Pericardium fibroblast (primary cell): Measurements from ENCODE around the gene ADAM17. TPM values are rescaled to one million over a fixed set of nuclear protein-coding genes. Genes with fewer than 3 reads are reported as not detected.

Experiments used
- total RNA-seq: library from RNA; depleted of rRNA; stranded (reverse); fragments of >200 nt; gene quantifications from 2 replicates; pipeline ENCODE4 v1.2.3, GENCODE V29; 2015

Gene ADAM17
- total RNA-seq, result 33.3 and 35.9 TPM in 2 replicates

GRCh38 chr2:9555297-9556120 is at the start of gene ADAM17:
TSS of gene ADAM17 (minus strand) at chr2:9555830. CDS start at chr2:9555605, 225 bp downstream.

DNA sequence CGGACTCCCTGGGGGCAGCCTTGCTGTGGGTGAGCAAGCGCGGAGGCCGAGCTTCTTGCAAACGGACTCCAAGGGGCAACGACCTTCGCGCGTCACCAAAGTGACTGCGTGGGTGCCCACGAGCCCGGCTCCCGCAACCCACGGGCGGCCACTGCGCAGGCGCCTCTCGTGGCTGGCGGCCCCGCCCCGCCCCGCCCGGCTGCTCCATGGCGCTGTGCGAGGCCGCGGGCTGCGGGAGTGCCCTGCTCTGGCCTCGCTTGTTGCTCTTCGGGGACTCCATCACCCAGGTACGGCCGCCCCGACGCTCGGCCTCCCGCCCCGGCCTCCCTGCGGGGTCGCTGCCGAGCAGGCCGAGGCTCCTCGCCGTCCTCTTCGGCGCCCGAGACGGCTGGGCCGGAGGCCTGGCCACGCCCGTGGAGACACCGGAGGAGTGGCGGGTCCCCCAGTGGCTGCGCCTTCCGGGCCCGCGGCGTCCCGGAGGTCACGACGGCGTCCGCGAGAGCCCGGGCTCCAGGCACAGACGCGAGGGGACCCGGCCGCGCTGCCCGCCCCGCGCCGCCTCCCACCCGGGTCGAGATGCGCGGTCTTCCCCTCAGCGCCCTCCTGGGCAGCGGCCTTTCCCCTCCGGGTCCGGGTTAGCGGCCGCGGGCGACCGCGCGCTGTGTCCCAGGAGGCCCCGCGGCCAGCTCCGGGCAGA is 81.1 kb downstream of the ADAM17 start, which contains the start of gene IAH1:
IAH1 (plus strand) TSS at position 191 of the 697 bp plus-strand sequence; CDS start at position 207, 16 bp downstream.

Other genes with a start within 250 kb of the ADAM17 start
- 43.9 and 57.4 TPM in 2 replicates for gene ITGB1BP1, start 132.3 kb downstream of the ADAM17 start, total RNA-seq
- gene CPSF3, start 132.2 kb downstream of the ADAM17 start, total RNA-seq, result 20.0 and 21.3 TPM in 2 replicates
- 61.8 and 62.3 TPM in 2 replicates for gene IAH1, start 81.3 kb downstream of the ADAM17 start, total RNA-seq
- 179 and 207 TPM in 2 replicates for gene YWHAQ, start 75.2 kb upstream of the ADAM17 start, total RNA-seq